Lower leg skin (tissue), 4 donors: ENCODE results near the gene BICC1. TPM values are rescaled to one million over a fixed set of nuclear protein-coding genes. Genes with fewer than 3 reads are reported as not detected.

Experiments
- DNase-seq, 2 donors: peaks; one replicate each; pipeline ENCODE4 v3.0.0-alpha.2; 2019; ENCODE audit warnings: low spot score in 2 of 2
- H3K4me3 ChIP-seq: fragments of 200-600 bp; sonication (generic); 2 replicates; pipeline ENCODE4 v1.5.1; 2017; ENCODE audit warnings: mild to moderate bottlenecking, low read depth; ENCODE audit not compliant: poor library complexity, severe bottlenecking
- POLR2A ChIP-seq, 2 donors: fragments of 450-650 bp; IDR thresholded peaks; one replicate each; pipeline ENCODE4 v1.6.1; 2016 to 2017; ENCODE audit warnings: antibody characterized with exemption in 2 of 2, mild to moderate bottlenecking in 1 of 2, moderate library complexity in 1 of 2
- WGBS, 2 donors: methylation state at CpG; one replicate each; pipeline ENCODE4 v1.1.5; 2018; 5-methylcytosine and 5-hydroxymethylcytosine counted together
- intact Hi-C: fragments of 100-400 bp; cut with DNase I; formaldehyde crosslinking; loops from one replicate; pipeline ENCODE4 v1.15.0; 2023; ENCODE audit warnings: low total_unique reads
- total RNA-seq, 4 donors: library from RNA; depleted of rRNA; stranded (reverse); fragments of >200 nt; gene quantifications; one replicate each; pipeline ENCODE4 v1.1.0, GENCODE V29; 2016
- TF ChIP-seq, protein P1 (sequence below), 3 donors: fragments of 450-650 bp; IDR thresholded peaks; one replicate each; pipeline ENCODE4 v1.5.1; 2016; ENCODE audit warnings: antibody characterized with exemption in 3 of 3, mild to moderate bottlenecking in 3 of 3, moderate library complexity in 2 of 3

BICC1 gene
- total RNA-seq, 4 donors from 2014 or later, result 5.0 to 11.5 (median 7.1) TPM

DNA sequence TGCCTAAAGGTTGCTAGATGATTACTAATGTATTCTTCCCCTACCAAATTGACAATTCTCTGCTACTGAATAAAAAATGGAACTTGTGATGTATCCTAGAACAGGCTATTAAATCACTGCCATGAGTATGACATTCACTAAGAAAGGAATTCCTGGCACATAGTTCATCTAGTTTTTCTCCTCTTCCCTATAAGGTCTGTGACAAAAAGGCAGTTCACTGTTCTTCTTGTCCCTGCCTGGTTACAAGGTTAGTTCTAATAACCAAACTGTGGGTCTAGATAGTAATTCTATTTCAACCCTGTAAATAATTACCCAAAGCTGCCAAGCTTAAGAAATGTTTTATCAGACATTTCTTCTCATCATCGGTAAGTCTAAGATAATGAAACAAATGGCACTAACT is 245.6 kb downstream of the BICC1 start:
- WGBS, 2 donors, result 57 to 74% methylated on average over 1 of the region's 1 CpG
- intact Hi-C loops, result no loop called here
- H3K4me3 ChIP-seq, result no peak overlapping the region
- no peak for DNase-seq
- no peak for TF ChIP-seq POLR2A (IDR thresholded peaks at IDR 0.05)
- TF ChIP-seq, protein P1, sequence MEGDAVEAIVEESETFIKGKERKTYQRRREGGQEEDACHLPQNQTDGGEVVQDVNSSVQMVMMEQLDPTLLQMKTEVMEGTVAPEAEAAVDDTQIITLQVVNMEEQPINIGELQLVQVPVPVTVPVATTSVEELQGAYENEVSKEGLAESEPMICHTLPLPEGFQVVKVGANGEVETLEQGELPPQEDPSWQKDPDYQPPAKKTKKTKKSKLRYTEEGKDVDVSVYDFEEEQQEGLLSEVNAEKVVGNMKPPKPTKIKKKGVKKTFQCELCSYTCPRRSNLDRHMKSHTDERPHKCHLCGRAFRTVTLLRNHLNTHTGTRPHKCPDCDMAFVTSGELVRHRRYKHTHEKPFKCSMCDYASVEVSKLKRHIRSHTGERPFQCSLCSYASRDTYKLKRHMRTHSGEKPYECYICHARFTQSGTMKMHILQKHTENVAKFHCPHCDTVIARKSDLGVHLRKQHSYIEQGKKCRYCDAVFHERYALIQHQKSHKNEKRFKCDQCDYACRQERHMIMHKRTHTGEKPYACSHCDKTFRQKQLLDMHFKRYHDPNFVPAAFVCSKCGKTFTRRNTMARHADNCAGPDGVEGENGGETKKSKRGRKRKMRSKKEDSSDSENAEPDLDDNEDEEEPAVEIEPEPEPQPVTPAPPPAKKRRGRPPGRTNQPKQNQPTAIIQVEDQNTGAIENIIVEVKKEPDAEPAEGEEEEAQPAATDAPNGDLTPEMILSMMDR (IDR thresholded peaks at IDR 0.05), result no peak

DNA sequence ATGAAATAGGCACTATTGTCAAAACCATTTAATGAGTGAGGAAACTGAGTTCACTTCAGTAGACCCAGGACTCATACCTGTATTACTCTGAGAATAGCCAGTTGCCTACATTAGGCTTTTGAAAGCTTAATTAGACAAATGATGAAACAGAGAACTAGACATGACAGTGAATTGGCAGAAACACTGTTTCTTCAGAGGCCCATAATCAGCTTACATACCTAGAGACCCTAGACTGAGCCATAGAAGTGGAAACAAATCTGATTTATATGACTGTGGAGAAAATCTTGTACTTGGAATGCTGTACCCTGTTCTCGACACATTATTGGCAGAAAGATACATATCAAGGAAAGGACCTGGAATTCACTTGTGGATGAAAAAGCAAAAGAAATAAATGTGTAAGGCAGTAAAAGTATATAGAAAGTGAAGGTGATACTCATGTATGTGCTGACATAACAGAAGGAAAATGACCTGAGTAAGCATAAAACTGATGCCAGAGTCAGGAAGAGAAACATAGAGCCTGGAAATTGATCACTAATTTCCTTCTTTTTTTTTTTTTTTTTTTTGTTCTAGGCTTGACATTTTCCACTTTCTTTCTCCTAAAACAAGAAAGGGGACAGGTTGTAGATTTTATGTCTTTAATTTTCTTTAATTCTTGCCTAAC is 251.5 kb downstream of the BICC1 start:
- intact Hi-C loops, result no loop called here
- H3K4me3 ChIP-seq, result no peak overlapping the region
- WGBS, 2 donors, result 68 to 83% methylated on average over 1 of the region's 1 CpG
- TF ChIP-seq, protein P1 (IDR thresholded peaks at IDR 0.05), result no peak
- no peak for DNase-seq

DNA sequence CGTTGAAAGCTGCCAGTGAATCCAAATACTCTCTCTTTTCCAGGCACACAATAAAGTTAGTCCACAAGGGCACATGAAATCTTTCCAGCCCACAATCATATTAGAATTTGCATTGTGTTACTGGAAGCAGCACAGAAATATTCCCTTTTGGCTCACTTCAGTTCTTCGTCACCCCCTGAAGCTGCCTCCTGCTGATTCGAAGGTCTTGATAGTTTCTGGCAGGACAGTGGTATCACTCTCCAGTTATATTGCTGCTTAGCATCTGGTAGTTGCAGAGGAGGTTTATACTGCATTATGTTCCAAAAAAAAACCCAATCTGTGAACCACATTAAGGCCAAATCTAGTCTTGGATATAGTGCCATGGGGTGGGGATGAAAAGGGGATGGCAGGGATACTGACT is 253.2 kb downstream of the BICC1 start:
- TF ChIP-seq POLR2A (IDR thresholded peaks at IDR 0.05), result no peak
- TF ChIP-seq, protein P1 (IDR thresholded peaks at IDR 0.05), result no peak

DNA sequence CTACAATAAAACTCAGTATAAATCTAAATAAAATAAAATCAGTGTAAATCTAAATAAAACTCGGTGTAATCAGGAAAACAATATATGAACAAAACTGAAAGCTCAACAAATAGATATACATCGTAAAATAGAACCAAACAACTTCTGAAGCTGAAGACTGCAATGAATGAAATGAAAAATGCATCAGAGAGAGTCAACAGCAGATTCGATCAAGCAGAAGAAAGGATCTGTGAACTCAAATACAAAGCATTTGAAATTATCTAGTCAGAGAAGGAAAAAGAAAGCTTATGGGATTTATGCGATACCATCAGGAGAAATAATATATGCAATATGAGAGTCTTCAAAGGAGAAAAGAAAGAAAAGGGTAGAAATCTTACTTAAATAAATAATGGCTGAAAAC is 255.0 kb downstream of the BICC1 start:
- 92 to 97% methylated on average over 4 of the region's 4 CpGs for WGBS, 2 donors
- intact Hi-C loops, result no loop called here
- no peak overlapping the region for H3K4me3 ChIP-seq
- DNase-seq, result no peak
- no peak for TF ChIP-seq POLR2A (IDR thresholded peaks at IDR 0.05)
- TF ChIP-seq, protein P1 (IDR thresholded peaks at IDR 0.05), result no peak

More for the DNA sequence above, 253.2 kb downstream of the BICC1 start:
- intact Hi-C loops, result no loop called here
- 64 to 72% methylated on average over 3 of the region's 3 CpGs for WGBS, 2 donors
- no peak for DNase-seq
- H3K4me3 ChIP-seq, result no peak overlapping the region

DNA sequence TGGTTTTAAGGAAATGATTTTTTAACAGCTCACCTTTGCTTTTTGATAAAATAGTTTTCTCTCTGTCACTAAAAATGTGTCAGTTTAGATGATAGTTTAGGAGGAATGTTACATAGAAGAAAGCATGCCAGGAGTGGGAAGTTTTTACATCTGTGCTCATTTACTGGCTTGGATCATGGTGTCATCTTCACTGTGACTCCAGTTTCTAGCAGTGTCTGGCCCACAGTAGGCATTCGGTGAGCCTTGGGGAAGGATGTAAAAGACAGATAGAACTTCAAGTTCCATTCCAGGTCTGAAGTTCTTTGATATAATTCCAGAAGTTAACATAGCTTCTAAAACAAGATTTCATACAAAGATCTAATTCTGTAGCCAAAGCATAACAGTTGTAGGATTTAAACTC is 259.2 kb downstream of the BICC1 start:
- no peak for DNase-seq
- TF ChIP-seq, protein P1 (IDR thresholded peaks at IDR 0.05), result no peak
- intact Hi-C loops, result no loop called here

DNA sequence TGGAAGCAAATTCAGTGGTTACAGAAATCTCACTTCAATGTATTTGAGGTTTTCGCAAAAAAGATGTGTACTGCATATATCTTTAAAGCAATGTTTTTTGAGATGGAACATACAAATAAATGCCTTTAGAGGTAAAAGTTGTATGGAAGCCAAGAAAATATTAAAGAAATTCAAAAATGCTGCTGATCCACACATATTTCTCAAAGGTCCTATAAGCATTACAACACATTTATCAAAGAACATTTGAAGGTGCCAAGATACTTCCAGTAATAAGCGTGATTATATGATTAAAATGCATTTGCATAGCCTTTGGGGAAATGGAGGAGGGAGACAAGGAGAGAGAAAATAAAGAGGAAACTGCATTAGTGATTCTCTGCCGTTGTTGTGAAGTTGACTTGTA is 260.1 kb downstream of the BICC1 start:
- TF ChIP-seq, protein P1 (IDR thresholded peaks at IDR 0.05), result no peak
- TF ChIP-seq POLR2A (IDR thresholded peaks at IDR 0.05), result no peak
- DNase-seq, result no peak
- intact Hi-C loops, result no loop called here
- no peak overlapping the region for H3K4me3 ChIP-seq
- WGBS, 2 donors, result 57 to 66% methylated on average over 3 of the region's 3 CpGs

More for the DNA sequence above, 259.2 kb downstream of the BICC1 start:
- WGBS, 2 donors, result 36 to 37% methylated on average over 1 of the region's 1 CpG
- no peak overlapping the region for H3K4me3 ChIP-seq
